Measurements from ENCODE around the gene MPI.

Gene MPI

DNA sequence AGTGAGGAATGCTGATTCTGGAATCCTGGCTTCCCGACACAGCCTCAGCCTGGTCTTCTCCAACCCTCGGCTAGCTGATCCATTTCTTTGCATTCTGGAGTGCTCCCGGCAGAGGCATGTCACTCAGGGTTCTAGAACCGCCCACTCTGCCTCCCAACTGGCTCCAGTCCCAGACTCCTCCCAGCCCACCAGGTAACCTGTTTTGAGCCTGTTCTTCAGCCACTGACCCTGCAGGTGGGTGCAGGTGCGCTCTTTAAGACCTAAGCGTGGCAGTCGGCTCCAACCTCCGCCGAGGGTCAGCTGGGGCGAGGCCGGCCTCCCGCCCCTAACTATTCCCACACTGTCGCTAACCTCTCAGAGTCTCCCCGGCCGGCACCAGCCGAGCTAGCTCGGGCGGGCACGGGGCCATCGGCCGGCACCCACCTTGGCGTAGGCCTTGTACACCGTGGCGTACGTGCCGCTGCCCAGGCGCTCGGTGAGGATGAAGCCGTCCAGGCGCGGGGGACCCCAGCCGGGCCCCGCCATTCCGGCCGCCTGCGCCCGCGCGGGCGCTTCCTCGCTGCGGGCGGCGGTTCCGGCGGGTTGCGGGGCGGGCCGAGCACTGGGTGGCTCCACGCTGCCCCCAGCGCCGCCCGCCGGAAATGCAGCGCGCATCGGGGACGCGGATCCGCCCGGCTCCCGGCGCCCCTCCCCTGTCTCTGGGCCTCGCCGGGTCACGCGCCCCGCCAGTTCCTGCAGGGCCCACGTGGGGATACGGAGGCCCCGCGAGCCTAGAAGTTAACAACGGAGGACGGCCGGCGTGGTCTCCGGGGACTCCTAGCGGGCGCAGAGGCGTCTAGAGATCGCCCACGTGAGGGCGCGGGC, 47.0 kb upstream of the MPI start, which contains the start of gene ULK3 (continued):
- TF ChIP-seq, protein P1, sequence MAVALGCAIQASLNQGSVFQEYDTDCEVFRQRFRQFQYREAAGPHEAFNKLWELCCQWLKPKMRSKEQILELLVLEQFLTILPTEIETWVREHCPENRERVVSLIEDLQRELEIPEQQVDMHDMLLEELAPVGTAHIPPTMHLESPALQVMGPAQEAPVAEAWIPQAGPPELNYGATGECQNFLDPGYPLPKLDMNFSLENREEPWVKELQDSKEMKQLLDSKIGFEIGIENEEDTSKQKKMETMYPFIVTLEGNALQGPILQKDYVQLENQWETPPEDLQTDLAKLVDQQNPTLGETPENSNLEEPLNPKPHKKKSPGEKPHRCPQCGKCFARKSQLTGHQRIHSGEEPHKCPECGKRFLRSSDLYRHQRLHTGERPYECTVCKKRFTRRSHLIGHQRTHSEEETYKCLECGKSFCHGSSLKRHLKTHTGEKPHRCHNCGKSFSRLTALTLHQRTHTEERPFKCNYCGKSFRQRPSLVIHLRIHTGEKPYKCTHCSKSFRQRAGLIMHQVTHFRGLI (tag by site-specific recombination; IDR thresholded peaks at IDR 0.05) = no peak
- TF ChIP-seq ZNF223 (tag by site-specific recombination; IDR thresholded peaks at IDR 0.05) (0 out of 2 replicates have a peak, but pooled peaks have one; percentile 61), ZNF560 (tag by site-specific recombination; IDR thresholded peaks at IDR 0.05; ENCODE audit: borderline replicate concordance) (no peak), REPIN1 (tag by site-specific recombination; IDR thresholded peaks at IDR 0.05; ENCODE audit: low read depth) (no peak; the same call in 1 of the 2 replicates), ZFP37 (tag by site-specific recombination; IDR thresholded peaks at IDR 0.05) (peak; percentile 81), ZNF184 (tag by site-specific recombination; IDR thresholded peaks at IDR 0.05) (no peak; the same call in 1 of the 2 replicates), ZNF501 (tag by site-specific recombination; IDR thresholded peaks at IDR 0.05) (peak; percentile 57; the same call in 1 of the 2 replicates), SCRT2 (tag by site-specific recombination; IDR thresholded peaks at IDR 0.05) (peak; percentile 84), ZNF133 (tag by site-specific recombination; IDR thresholded peaks at IDR 0.05) (no peak; the same call in 1 of the 2 replicates), KLF8 (tag by site-specific recombination; IDR thresholded peaks at IDR 0.05) (peak; percentile 97), ZIC2 (tag by site-specific recombination; IDR thresholded peaks at IDR 0.05) (peak; percentile 53), ZNF174 (tag by site-specific recombination; IDR thresholded peaks at IDR 0.05) (no peak), SP7 (tag by site-specific recombination; IDR thresholded peaks at IDR 0.05) (peak; percentile 64), ZBTB8A (tag by site-specific recombination; IDR thresholded peaks at IDR 0.05) (peak; percentile 99), ZNF19 (tag by site-specific recombination; IDR thresholded peaks at IDR 0.05; ENCODE audit: low read depth) (no peak)
- TF ChIP-seq, protein P2, sequence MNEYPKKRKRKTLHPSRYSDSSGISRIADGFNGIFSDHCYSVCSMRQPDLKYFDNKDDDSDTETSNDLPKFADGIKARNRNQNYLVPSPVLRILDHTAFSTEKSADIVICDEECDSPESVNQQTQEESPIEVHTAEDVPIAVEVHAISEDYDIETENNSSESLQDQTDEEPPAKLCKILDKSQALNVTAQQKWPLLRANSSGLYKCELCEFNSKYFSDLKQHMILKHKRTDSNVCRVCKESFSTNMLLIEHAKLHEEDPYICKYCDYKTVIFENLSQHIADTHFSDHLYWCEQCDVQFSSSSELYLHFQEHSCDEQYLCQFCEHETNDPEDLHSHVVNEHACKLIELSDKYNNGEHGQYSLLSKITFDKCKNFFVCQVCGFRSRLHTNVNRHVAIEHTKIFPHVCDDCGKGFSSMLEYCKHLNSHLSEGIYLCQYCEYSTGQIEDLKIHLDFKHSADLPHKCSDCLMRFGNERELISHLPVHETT (tag by site-specific recombination; IDR thresholded peaks at IDR 0.05) = no peak
- TF ChIP-seq, protein P3, sequence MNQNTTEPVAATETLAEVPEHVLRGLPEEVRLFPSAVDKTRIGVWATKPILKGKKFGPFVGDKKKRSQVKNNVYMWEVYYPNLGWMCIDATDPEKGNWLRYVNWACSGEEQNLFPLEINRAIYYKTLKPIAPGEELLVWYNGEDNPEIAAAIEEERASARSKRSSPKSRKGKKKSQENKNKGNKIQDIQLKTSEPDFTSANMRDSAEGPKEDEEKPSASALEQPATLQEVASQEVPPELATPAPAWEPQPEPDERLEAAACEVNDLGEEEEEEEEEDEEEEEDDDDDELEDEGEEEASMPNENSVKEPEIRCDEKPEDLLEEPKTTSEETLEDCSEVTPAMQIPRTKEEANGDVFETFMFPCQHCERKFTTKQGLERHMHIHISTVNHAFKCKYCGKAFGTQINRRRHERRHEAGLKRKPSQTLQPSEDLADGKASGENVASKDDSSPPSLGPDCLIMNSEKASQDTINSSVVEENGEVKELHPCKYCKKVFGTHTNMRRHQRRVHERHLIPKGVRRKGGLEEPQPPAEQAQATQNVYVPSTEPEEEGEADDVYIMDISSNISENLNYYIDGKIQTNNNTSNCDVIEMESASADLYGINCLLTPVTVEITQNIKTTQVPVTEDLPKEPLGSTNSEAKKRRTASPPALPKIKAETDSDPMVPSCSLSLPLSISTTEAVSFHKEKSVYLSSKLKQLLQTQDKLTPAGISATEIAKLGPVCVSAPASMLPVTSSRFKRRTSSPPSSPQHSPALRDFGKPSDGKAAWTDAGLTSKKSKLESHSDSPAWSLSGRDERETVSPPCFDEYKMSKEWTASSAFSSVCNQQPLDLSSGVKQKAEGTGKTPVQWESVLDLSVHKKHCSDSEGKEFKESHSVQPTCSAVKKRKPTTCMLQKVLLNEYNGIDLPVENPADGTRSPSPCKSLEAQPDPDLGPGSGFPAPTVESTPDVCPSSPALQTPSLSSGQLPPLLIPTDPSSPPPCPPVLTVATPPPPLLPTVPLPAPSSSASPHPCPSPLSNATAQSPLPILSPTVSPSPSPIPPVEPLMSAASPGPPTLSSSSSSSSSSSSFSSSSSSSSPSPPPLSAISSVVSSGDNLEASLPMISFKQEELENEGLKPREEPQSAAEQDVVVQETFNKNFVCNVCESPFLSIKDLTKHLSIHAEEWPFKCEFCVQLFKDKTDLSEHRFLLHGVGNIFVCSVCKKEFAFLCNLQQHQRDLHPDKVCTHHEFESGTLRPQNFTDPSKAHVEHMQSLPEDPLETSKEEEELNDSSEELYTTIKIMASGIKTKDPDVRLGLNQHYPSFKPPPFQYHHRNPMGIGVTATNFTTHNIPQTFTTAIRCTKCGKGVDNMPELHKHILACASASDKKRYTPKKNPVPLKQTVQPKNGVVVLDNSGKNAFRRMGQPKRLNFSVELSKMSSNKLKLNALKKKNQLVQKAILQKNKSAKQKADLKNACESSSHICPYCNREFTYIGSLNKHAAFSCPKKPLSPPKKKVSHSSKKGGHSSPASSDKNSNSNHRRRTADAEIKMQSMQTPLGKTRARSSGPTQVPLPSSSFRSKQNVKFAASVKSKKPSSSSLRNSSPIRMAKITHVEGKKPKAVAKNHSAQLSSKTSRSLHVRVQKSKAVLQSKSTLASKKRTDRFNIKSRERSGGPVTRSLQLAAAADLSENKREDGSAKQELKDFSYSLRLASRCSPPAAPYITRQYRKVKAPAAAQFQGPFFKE (tag by site-specific recombination; IDR thresholded peaks at IDR 0.05; ENCODE audit: borderline replicate concordance) = no peak
- TF ChIP-seq, protein P4, sequence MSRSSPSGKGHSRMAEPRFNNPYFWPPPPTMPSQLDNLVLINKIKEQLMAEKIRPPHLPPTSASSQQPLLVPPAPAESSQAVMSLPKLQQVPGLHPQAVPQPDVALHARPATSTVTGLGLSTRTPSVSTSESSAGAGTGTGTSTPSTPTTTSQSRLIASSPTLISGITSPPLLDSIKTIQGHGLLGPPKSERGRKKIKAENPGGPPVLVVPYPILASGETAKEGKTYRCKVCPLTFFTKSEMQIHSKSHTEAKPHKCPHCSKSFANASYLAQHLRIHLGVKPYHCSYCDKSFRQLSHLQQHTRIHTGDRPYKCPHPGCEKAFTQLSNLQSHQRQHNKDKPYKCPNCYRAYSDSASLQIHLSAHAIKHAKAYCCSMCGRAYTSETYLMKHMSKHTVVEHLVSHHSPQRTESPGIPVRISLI (tag by site-specific recombination; IDR thresholded peaks at IDR 0.05) = no peak
- TF ChIP-seq, protein P5, sequence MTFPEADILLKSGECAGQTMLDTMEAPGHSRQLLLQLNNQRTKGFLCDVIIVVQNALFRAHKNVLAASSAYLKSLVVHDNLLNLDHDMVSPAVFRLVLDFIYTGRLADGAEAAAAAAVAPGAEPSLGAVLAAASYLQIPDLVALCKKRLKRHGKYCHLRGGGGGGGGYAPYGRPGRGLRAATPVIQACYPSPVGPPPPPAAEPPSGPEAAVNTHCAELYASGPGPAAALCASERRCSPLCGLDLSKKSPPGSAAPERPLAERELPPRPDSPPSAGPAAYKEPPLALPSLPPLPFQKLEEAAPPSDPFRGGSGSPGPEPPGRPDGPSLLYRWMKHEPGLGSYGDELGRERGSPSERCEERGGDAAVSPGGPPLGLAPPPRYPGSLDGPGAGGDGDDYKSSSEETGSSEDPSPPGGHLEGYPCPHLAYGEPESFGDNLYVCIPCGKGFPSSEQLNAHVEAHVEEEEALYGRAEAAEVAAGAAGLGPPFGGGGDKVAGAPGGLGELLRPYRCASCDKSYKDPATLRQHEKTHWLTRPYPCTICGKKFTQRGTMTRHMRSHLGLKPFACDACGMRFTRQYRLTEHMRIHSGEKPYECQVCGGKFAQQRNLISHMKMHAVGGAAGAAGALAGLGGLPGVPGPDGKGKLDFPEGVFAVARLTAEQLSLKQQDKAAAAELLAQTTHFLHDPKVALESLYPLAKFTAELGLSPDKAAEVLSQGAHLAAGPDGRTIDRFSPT (tag by site-specific recombination; IDR thresholded peaks at IDR 0.05) = 0 out of 2 replicates have a peak, but pooled peaks have one; percentile 54
- TF ChIP-seq, protein P6, sequence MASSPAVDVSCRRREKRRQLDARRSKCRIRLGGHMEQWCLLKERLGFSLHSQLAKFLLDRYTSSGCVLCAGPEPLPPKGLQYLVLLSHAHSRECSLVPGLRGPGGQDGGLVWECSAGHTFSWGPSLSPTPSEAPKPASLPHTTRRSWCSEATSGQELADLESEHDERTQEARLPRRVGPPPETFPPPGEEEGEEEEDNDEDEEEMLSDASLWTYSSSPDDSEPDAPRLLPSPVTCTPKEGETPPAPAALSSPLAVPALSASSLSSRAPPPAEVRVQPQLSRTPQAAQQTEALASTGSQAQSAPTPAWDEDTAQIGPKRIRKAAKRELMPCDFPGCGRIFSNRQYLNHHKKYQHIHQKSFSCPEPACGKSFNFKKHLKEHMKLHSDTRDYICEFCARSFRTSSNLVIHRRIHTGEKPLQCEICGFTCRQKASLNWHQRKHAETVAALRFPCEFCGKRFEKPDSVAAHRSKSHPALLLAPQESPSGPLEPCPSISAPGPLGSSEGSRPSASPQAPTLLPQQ (tag by site-specific recombination; IDR thresholded peaks at IDR 0.05) = peak; percentile 96
- TF ChIP-seq, protein P7, sequence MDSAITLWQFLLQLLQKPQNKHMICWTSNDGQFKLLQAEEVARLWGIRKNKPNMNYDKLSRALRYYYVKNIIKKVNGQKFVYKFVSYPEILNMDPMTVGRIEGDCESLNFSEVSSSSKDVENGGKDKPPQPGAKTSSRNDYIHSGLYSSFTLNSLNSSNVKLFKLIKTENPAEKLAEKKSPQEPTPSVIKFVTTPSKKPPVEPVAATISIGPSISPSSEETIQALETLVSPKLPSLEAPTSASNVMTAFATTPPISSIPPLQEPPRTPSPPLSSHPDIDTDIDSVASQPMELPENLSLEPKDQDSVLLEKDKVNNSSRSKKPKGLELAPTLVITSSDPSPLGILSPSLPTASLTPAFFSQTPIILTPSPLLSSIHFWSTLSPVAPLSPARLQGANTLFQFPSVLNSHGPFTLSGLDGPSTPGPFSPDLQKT (IDR thresholded peaks at IDR 0.05; ENCODE audit: borderline replicate concordance, low read depth, low read length) = peak; percentile 31; the same call in 1 of the 2 replicates
- TF ChIP-seq, protein P8, sequence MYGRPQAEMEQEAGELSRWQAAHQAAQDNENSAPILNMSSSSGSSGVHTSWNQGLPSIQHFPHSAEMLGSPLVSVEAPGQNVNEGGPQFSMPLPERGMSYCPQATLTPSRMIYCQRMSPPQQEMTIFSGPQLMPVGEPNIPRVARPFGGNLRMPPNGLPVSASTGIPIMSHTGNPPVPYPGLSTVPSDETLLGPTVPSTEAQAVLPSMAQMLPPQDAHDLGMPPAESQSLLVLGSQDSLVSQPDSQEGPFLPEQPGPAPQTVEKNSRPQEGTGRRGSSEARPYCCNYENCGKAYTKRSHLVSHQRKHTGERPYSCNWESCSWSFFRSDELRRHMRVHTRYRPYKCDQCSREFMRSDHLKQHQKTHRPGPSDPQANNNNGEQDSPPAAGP (tag by site-specific recombination; IDR thresholded peaks at IDR 0.05) = peak; percentile 93; the same call in 1 of the 2 replicates

Measured in HEK293 (cell line).